ENCODE data around the gene LIMK2. TPM values are rescaled to one million over a fixed set of nuclear protein-coding genes. Genes with fewer than 3 reads are reported as not detected.

LIMK2 gene
- total and polyA plus RNA-seq, 10 donors = 6.1 to 182 (median 60.6) TPM

DNA sequence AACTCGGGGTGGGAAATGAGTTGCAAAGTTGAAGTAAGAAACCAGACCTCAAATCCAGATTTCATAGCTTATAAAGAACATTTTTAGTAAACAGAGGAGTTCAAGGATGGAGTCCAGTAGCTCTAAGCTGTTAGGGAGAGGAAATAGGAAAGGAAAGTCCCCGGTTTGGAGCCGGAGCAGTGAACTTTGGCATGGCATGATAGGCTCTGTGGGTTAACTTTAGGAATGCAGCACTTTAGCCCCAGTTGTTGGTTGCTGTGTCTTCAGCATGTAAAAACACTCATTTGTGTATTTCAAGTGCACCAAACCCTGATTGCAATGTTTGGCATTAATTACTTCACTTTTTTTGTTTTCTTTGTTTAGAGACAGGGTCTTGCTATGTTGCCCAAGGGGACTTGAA lies 88.8 kb downstream of the LIMK2 start:
- Histone ChIP-seq H3K9me3 (no peaks in the 10 kb centered on the region), H3K4me3 (no peak overlapping the region), H3K4me1 (peaks cover 4 to 41% (median 22%) of the 10 kb centered on the region in 6 donors), H3K36me3 (no peaks in the 10 kb centered on the region), H3K27me3 (replicated peaks in 1 of 7) (no peaks in the 10 kb centered on the region), H3K27ac (peak overlapping the region in 6 of 8 donors; percentile 1 to 51 (median 22))
- WGBS, 5 donors = 59 to 68% (median 65%) methylated on average over 3 of the region's 3 CpGs
- no peak for TF ChIP-seq POLR2A (IDR thresholded peaks at IDR 0.05)
- TF ChIP-seq POLR2AphosphoS5 (IDR thresholded peaks at IDR 0.05) = no peak
- DNase-seq = no peak
- intact Hi-C loops (cut with DNase I; ENCODE audit: low total_unique reads) = no loop called here

DNA sequence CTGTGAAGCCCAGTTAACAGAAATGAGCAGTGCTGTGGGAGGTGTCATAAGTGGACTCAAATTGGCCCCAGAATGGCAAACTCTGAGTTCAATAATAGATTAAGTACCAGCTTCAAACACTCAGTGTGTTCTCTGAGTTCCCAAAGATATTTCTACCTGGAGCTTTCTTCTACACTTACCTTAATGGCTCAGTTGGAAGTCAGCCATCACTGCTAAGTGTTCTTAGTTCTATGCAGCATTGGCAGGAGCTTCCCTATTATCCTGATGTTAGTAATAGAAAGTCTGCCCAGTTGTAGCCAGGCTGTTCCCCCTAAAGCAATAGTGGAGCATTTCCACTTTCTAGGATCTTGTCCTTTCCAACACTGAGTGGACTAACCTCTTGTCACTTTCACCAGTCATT lies 89.9 kb downstream of the LIMK2 start:
- no peak for DNase-seq
- intact Hi-C loops (cut with DNase I; ENCODE audit: low total_unique reads) = no loop called here
- TF ChIP-seq POLR2A (IDR thresholded peaks at IDR 0.05) (no peak), POLR2AphosphoS5 (IDR thresholded peaks at IDR 0.05) (no peak)
- TF ChIP-seq, protein P1, sequence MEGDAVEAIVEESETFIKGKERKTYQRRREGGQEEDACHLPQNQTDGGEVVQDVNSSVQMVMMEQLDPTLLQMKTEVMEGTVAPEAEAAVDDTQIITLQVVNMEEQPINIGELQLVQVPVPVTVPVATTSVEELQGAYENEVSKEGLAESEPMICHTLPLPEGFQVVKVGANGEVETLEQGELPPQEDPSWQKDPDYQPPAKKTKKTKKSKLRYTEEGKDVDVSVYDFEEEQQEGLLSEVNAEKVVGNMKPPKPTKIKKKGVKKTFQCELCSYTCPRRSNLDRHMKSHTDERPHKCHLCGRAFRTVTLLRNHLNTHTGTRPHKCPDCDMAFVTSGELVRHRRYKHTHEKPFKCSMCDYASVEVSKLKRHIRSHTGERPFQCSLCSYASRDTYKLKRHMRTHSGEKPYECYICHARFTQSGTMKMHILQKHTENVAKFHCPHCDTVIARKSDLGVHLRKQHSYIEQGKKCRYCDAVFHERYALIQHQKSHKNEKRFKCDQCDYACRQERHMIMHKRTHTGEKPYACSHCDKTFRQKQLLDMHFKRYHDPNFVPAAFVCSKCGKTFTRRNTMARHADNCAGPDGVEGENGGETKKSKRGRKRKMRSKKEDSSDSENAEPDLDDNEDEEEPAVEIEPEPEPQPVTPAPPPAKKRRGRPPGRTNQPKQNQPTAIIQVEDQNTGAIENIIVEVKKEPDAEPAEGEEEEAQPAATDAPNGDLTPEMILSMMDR (IDR thresholded peaks at IDR 0.05 in 8 of 11, conservative IDR thresholded peaks at IDR 0.05 in 3 of 11) = no peak
- no peaks in the 10 kb centered on the region for H3K27me3 ChIP-seq (replicated peaks in 1 of 7)
- no peak overlapping the region for H3K27ac ChIP-seq
- H3K9me3 ChIP-seq = no peaks in the 10 kb centered on the region
- H3K36me3 ChIP-seq = no peaks in the 10 kb centered on the region
- H3K4me3 ChIP-seq = no peak overlapping the region
- peaks cover 0 to 39% (median 12%) of the 10 kb centered on the region in 6 donors for H3K4me1 ChIP-seq

- 85 to 94% (median 85%) methylated on average over 3 of the region's 3 CpGs for WGBS, 5 donors
- Histone ChIP-seq H3K36me3 (no peaks in the 10 kb centered on the region), H3K27me3 (replicated peaks in 1 of 7) (no peaks in the 10 kb centered on the region), H3K4me1 (peaks cover 0 to 39% (median 10%) of the 10 kb centered on the region in 6 donors), H3K27ac (no peak overlapping the region), H3K9me3 (no peaks in the 10 kb centered on the region), H3K4me3 (no peak overlapping the region)
- TF ChIP-seq, protein P1 (IDR thresholded peaks at IDR 0.05 in 8 of 11, conservative IDR thresholded peaks at IDR 0.05 in 3 of 11) = no peak
- TF ChIP-seq POLR2AphosphoS5 (IDR thresholded peaks at IDR 0.05) (no peak), POLR2A (IDR thresholded peaks at IDR 0.05) (no peak)
- no peak for DNase-seq
- intact Hi-C loops (cut with DNase I; ENCODE audit: low total_unique reads) = no loop called here
These were observed 90.4 kb downstream of the LIMK2 start for GRCh38 chr22:31302537-31302936.

GRCh38 chr22:31305194-31305593 lies 93.1 kb downstream of the LIMK2 start:
- no peak for DNase-seq
- WGBS, 5 donors = 89 to 95% (median 94%) methylated on average over 3 of the region's 3 CpGs
- H3K27me3 ChIP-seq (replicated peaks in 1 of 7) = no peaks in the 10 kb centered on the region

More at GRCh38 chr22:31305194-31305593, 93.1 kb downstream of the LIMK2 start:
- Histone ChIP-seq H3K4me1 (peaks cover 3 to 52% (median 22%) of the 10 kb centered on the region in 6 donors), H3K36me3 (no peaks in the 10 kb centered on the region), H3K4me3 (no peak overlapping the region), H3K9me3 (no peaks in the 10 kb centered on the region), H3K27ac (no peak overlapping the region)
- intact Hi-C loops (cut with DNase I; ENCODE audit: low total_unique reads) = no loop called here
- TF ChIP-seq POLR2A (IDR thresholded peaks at IDR 0.05) (no peak), POLR2AphosphoS5 (IDR thresholded peaks at IDR 0.05) (no peak)
- TF ChIP-seq, protein P1 (IDR thresholded peaks at IDR 0.05 in 8 of 11, conservative IDR thresholded peaks at IDR 0.05 in 3 of 11) = no peak

Measured in spleen (tissue), 11 donors.